ENCODE results near the gene SIAH1. TPM values are rescaled to one million over a fixed set of nuclear protein-coding genes. Genes with fewer than 3 reads are reported as not detected.

The SIAH1 gene
- total RNA-seq, 1 experiment from 2014 or later: 27.2 TPM

DNA sequence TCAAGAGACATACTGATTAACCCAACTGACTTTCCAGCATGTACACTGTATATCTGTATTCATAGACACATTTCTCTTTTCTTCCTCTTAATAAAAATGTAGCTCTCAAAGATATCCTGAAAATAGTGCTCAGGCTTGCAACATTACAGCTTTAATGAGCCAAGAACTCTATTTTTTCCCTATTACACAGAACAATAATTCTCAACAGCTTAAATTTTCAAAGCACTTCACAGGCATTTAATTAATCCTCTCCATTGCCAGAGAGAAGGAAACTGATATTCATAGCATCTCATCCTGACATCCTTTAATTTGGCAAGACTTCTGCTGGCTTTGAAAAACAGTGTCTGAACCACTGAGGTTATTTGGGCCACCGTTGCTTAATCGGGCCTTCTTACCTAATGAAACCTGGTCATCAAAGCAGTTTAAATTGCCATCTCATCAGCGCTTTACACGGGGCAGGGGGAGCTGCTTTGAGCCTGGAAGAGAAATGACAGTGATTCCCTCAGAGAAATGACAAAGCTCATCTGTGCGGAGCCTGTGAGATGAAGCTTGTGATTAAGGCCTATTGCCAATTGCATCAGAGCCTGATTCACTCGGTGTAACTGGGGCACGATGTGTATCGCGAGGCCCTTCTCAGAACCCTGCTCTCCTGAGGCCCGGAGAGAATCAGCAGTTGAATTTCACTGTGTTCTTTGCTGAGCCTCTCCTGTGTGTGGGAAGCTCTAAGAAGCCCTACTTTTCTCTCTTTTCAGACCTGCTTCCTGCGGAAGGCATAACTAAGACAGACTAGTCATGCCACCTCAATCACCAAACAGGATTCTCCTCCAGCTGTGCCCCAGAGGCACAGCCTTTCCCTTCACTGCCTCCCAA is 8.5 kb upstream of the SIAH1 start:
- H3K9me3 ChIP-seq: no peaks in the 10 kb centered on the region
- Mint-ChIP-seq H3K9me3 (ENCODE audit: unreplicated experiment) (no peaks in the 10 kb centered on the region), H3K4me1 (ENCODE audit: low read depth, unreplicated experiment) (peaks cover 7% of the 10 kb centered on the region), H3K36me3 (ENCODE audit: insufficient read depth, unreplicated experiment) (no peaks in the 10 kb centered on the region), H3K27ac (ENCODE audit: unreplicated experiment) (no peak overlapping the region), H3K4me3 (ENCODE audit: unreplicated experiment) (no peak overlapping the region), H3K27me3 (ENCODE audit: insufficient read depth, unreplicated experiment) (no peaks in the 10 kb centered on the region)
- TF ChIP-seq, protein P1, sequence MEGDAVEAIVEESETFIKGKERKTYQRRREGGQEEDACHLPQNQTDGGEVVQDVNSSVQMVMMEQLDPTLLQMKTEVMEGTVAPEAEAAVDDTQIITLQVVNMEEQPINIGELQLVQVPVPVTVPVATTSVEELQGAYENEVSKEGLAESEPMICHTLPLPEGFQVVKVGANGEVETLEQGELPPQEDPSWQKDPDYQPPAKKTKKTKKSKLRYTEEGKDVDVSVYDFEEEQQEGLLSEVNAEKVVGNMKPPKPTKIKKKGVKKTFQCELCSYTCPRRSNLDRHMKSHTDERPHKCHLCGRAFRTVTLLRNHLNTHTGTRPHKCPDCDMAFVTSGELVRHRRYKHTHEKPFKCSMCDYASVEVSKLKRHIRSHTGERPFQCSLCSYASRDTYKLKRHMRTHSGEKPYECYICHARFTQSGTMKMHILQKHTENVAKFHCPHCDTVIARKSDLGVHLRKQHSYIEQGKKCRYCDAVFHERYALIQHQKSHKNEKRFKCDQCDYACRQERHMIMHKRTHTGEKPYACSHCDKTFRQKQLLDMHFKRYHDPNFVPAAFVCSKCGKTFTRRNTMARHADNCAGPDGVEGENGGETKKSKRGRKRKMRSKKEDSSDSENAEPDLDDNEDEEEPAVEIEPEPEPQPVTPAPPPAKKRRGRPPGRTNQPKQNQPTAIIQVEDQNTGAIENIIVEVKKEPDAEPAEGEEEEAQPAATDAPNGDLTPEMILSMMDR (IDR thresholded peaks at IDR 0.05; ENCODE audit: insufficient read depth in 1 of 2, low read depth in 1 of 2, low read length in 1 of 2, severe bottlenecking in 1 of 2, unreplicated experiment in 1 of 2): no peak
- DNase-seq: no peak
- H3K36me3 ChIP-seq (ENCODE audit: control insufficient read depth, insufficient read depth, low read length): no peaks in the 10 kb centered on the region
- H3K27me3 ChIP-seq (replicated peaks; ENCODE audit: control insufficient read depth, insufficient read depth, low read length): no peaks in the 10 kb centered on the region
- no peak overlapping the region for H3K4me3 ChIP-seq (ENCODE audit: low read depth, low read length)
- CTCF ChIA-PET: no interaction called here
- POLR2A ChIA-PET: no interaction called here
- H3K4me1 ChIP-seq: peaks cover 20% of the 10 kb centered on the region
- intact Hi-C loops (cut with micrococcal nuclease; ENCODE audit: unreplicated experiment): no loop called here
- BruUV-seq (replicated peaks): no TSS peak

DNA sequence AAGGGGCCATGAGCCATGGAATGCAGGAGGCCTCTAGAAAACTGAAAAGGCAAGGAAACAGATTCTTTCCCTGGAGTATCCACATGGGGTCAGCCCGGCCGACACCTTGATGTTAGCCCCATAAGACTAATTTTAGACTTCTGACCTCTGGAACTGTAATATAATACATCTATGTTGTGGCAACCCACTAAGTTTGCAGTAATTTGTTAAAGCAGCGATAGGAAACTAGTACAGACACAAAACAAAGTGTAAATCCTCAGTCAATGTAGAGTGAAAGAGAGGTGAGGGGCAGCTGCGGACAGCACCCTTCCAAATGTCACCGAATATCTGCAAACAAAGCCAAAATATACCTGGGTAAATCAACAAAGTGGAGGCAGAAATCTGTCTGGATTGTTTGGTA is 7.2 kb upstream of the SIAH1 start:
- BruUV-seq (replicated peaks): no TSS peak
- no peak overlapping the region for H3K4me3 Mint-ChIP-seq (ENCODE audit: unreplicated experiment)
- H3K36me3 Mint-ChIP-seq (ENCODE audit: insufficient read depth, unreplicated experiment): no peaks in the 10 kb centered on the region
- Histone ChIP-seq H3K4me1 (peaks cover 14% of the 10 kb centered on the region; the same call in 1 of the 2 replicates), H3K27me3 (replicated peaks; ENCODE audit: control insufficient read depth, insufficient read depth, low read length) (no peaks in the 10 kb centered on the region), H3K36me3 (ENCODE audit: control insufficient read depth, insufficient read depth, low read length) (no peaks in the 10 kb centered on the region), H3K9me3 (no peaks in the 10 kb centered on the region), H3K4me3 (ENCODE audit: low read depth, low read length) (no peak overlapping the region)
- TF ChIP-seq, protein P1 (IDR thresholded peaks at IDR 0.05; ENCODE audit: insufficient read depth in 1 of 2, low read depth in 1 of 2, low read length in 1 of 2, severe bottlenecking in 1 of 2, unreplicated experiment in 1 of 2): no peak
- DNase-seq: no peak
- H3K27me3 Mint-ChIP-seq (ENCODE audit: insufficient read depth, unreplicated experiment): no peaks in the 10 kb centered on the region
- intact Hi-C loops (cut with micrococcal nuclease; ENCODE audit: unreplicated experiment): no loop called here
- peaks cover 7% of the 10 kb centered on the region for H3K4me1 Mint-ChIP-seq (ENCODE audit: low read depth, unreplicated experiment)
- CTCF ChIA-PET: no interaction called here
- POLR2A ChIA-PET: no interaction called here
- H3K27ac Mint-ChIP-seq (ENCODE audit: unreplicated experiment): no peak overlapping the region
- no peaks in the 10 kb centered on the region for H3K9me3 Mint-ChIP-seq (ENCODE audit: unreplicated experiment)

DNA sequence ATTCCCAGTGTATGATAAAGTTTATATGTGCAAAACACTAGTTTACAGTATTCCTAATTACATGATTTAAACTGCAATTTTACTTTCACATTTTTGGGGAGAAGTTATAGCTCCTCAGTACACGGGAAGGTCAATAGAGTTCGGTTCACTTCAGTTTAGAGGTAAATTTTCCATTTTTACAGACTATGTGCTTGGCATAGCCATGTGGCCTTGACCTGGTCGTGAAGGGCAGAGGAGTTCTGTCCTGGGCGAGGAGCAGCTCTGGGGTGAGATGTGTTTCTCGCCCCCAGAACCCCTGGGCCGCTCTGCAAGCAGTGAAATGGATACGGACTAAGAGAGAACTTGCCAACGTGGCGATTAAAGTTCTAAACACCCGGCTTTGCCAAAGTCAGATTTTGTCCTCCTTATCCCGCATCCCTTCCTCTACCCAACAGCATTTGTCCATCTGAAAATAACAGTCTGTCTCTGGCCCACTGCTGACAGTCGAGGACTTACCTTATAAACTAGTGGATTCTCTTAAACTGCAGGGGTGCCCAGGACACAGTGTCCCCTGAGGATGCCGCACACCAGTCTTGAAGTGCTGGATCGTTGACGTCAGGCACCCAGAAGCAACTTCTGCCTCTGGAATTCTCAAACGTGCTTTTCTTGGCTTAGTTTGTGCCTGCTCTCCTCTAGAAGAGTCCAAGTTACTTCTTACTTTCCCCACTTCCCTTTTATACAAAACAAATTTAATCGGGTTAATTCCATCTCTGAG is 1.5 kb upstream of the SIAH1 start:
- ChIA-PET CTCF (interaction anchor here (0.6 kb wide), 1 partner anchor 125 kb away, joined by 3 read pairs; no protein-coding TSS in a partner anchor), POLR2A (no interaction called here)
- no peaks in the 10 kb centered on the region for H3K9me3 Mint-ChIP-seq (ENCODE audit: unreplicated experiment)
- H3K36me3 ChIP-seq (ENCODE audit: control insufficient read depth, insufficient read depth, low read length): no peaks in the 10 kb centered on the region
- TF ChIP-seq, protein P1 (IDR thresholded peaks at IDR 0.05; ENCODE audit: insufficient read depth in 1 of 2, low read depth in 1 of 2, low read length in 1 of 2, severe bottlenecking in 1 of 2, unreplicated experiment in 1 of 2): no peak
- H3K36me3 Mint-ChIP-seq (ENCODE audit: insufficient read depth, unreplicated experiment): peaks cover 7% of the 10 kb centered on the region
- intact Hi-C loops (cut with micrococcal nuclease; ENCODE audit: unreplicated experiment): loop anchor here (10.0 kb wide), 1 partner anchor 1502 kb away; the partner anchor contains the start of gene GPT2
- no peak for DNase-seq
- no peaks in the 10 kb centered on the region for H3K9me3 ChIP-seq
- H3K27me3 ChIP-seq (replicated peaks; ENCODE audit: control insufficient read depth, insufficient read depth, low read length): no peaks in the 10 kb centered on the region
- H3K4me1 ChIP-seq: peaks cover 10% of the 10 kb centered on the region; the same call in 1 of the 2 replicates
- no peak overlapping the region for H3K27ac Mint-ChIP-seq (ENCODE audit: unreplicated experiment)
- H3K4me1 Mint-ChIP-seq (ENCODE audit: low read depth, unreplicated experiment): peaks cover 9% of the 10 kb centered on the region
- BruUV-seq (replicated peaks): no TSS peak
- no peaks in the 10 kb centered on the region for H3K27me3 Mint-ChIP-seq (ENCODE audit: insufficient read depth, unreplicated experiment)
- no peak overlapping the region for H3K4me3 ChIP-seq (ENCODE audit: low read depth, low read length)
- no peak overlapping the region for H3K4me3 Mint-ChIP-seq (ENCODE audit: unreplicated experiment)
